DND-41 (cell line): ENCODE data around the gene ATXN1.

ENCODE experiments used
- CTCF ChIP-seq: IDR thresholded peaks from 2 replicates; pipeline ENCODE4 v1.5.1; 2012; ENCODE audit warnings: borderline replicate concordance, low read length, moderate library complexity, mild to moderate bottlenecking; ENCODE audit not compliant: poor library complexity, severe bottlenecking; ENCODE audit errors: extremely low read depth
- EZH2 ChIP-seq: IDR thresholded peaks from 3 replicates; pipeline ENCODE4 v1.6.1; 2012; ENCODE audit warnings: borderline replicate concordance, low read depth, mild to moderate bottlenecking, moderate library complexity, low read length, inconsistent platforms; ENCODE audit not compliant: severe bottlenecking

- no peak for TF ChIP-seq CTCF
- no peak for TF ChIP-seq EZH2
Measured at GRCh38 chr6:16649241-16649640, 112.0 kb downstream of the ATXN1 start.
